ENCODE data around the gene ZNF521. TPM values are rescaled to one million over a fixed set of nuclear protein-coding genes. Genes with fewer than 3 reads are reported as not detected.

Gene ZNF521
- total and polyA plus RNA-seq, 4 donors, result 0.50 to 3.7 (median 1.5) TPM

GRCh38 chr18:25329783-25330182, 22.2 kb downstream of the ZNF521 start (continued):
- no peak for TF ChIP-seq HNF4A (conservative IDR thresholded peaks at IDR 0.05)
- TF ChIP-seq ZBTB33 (IDR thresholded peaks at IDR 0.05), result no peak
- TF ChIP-seq FOXA1 (IDR thresholded peaks at IDR 0.05), result no peak
- TF ChIP-seq JUND (IDR thresholded peaks at IDR 0.05), result no peak
- no peak for TF ChIP-seq FOXA2 (IDR thresholded peaks at IDR 0.05)
- no peak for TF ChIP-seq ATF3 (IDR thresholded peaks at IDR 0.05)

- H3K9me3 ChIP-seq (ENCODE audit: control insufficient read depth in 4 of 4, low read length in 3 of 4), result no peaks in the 10 kb centered on the region
- H3K4me1 ChIP-seq (ENCODE audit: control insufficient read depth in 4 of 4, insufficient read depth in 4 of 4, low read length in 3 of 4), result no peaks in the 10 kb centered on the region
- TF ChIP-seq SP1 (IDR thresholded peaks at IDR 0.05), result no peak
- TF ChIP-seq MAX (IDR thresholded peaks at IDR 0.05), result no peak
- no peak for TF ChIP-seq YY1 (IDR thresholded peaks at IDR 0.05)
- TF ChIP-seq NR2F2 (IDR thresholded peaks at IDR 0.05), result no peak
- no peak for TF ChIP-seq EGR1 (IDR thresholded peaks at IDR 0.05; ENCODE audit: low read depth in 2 of 2)
- no peak for TF ChIP-seq HNF4A (conservative IDR thresholded peaks at IDR 0.05)
- no peak for TF ChIP-seq FOXA1 (IDR thresholded peaks at IDR 0.05)
- no peak for TF ChIP-seq HNF4G (IDR thresholded peaks at IDR 0.05)
- TF ChIP-seq GABPA (IDR thresholded peaks at IDR 0.05 in 1 of 2, conservative IDR thresholded peaks at IDR 0.05 in 1 of 2), result no peak
- no peak for TF ChIP-seq REST (IDR thresholded peaks at IDR 0.05)
- no peak for TF ChIP-seq JUND (IDR thresholded peaks at IDR 0.05)
- no peak for TF ChIP-seq RAD21 (IDR thresholded peaks at IDR 0.05)
- TF ChIP-seq RXRA (IDR thresholded peaks at IDR 0.05), result no peak
- TF ChIP-seq TAF1 (conservative IDR thresholded peaks at IDR 0.05), result no peak
- no peak for TF ChIP-seq ZBTB33 (IDR thresholded peaks at IDR 0.05)
- TF ChIP-seq CTCF (IDR thresholded peaks at IDR 0.05; ENCODE audit: low read depth, low read length, missing input control), result no peak
- TF ChIP-seq ATF3 (IDR thresholded peaks at IDR 0.05), result no peak
- no peak for TF ChIP-seq FOXA2 (IDR thresholded peaks at IDR 0.05)
- no peak overlapping the region for H3K9ac ChIP-seq (ENCODE audit: low read depth in 1 of 2, low read length in 2 of 2)
- H3K4me3 ChIP-seq (ENCODE audit: low read depth in 1 of 3, low read length in 3 of 3), result no peak overlapping the region
- H3K36me3 ChIP-seq (ENCODE audit: control insufficient read depth in 4 of 4, insufficient read depth in 3 of 4, low read depth in 1 of 4, low read length in 3 of 4), result no peaks in the 10 kb centered on the region
- H3K27ac ChIP-seq (ENCODE audit: low read depth in 1 of 2, low read length in 2 of 2), result no peak overlapping the region
- no peaks in the 10 kb centered on the region for H3K27me3 ChIP-seq (ENCODE audit: control insufficient read depth in 4 of 4, insufficient read depth in 4 of 4, low read length in 3 of 4)
- no peak for DNase-seq (ENCODE audit: low spot score)
- 63% methylated on average over 9 of the region's 9 CpGs for WGBS
These were observed 24.4 kb downstream of the ZNF521 start for GRCh38 chr18:25327584-25327983.
